GM04503 (cell line): ENCODE measurements around the gene GRK4.

Experiments used
- DNase-seq: peaks from one replicate; pipeline ENCODE4 v3.0.0-alpha.2; 2012; ENCODE audit warnings: low read depth

Gene GRK4

DNA sequence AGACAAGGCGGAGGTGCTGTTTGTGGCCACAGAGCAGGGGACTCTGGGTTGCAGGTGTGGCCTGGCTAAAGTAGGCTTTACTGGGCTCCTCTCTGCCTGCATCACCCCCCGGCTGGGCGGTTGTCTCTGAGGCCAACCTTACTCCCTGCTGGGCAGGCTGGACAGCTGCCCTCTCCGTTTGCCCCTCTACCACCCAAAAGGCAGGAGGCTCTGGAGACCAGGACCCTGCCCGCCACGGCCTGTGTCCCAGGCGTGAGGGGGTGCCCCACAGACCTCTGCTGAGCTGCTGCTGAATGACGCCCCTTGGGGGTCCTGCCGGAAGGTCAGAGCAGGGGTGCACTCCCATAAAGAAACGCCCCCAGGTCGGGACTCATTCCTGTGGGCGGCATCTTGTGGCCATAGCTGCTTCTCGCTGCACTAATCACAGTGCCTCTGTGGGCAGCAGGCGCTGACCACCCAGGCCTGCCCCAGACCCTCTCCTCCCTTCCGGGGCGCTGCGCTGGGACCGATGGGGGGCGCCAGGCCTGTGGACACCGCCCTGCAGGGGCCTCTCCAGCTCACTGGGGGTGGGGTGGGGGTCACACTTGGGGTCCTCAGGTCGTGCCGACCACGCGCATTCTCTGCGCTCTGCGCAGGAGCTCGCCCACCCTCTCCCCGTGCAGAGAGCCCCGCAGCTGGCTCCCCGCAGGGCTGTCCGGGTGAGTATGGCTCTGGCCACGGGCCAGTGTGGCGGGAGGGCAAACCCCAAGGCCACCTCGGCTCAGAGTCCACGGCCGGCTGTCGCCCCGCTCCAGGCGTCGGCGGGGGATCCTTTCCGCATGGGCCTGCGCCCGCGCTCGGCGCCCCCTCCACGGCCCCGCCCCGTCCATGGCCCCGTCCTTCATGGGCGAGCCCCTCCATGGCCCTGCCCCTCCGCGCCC is 110.0 kb downstream of the GRK4 start:
- no peak for DNase-seq

DNA sequence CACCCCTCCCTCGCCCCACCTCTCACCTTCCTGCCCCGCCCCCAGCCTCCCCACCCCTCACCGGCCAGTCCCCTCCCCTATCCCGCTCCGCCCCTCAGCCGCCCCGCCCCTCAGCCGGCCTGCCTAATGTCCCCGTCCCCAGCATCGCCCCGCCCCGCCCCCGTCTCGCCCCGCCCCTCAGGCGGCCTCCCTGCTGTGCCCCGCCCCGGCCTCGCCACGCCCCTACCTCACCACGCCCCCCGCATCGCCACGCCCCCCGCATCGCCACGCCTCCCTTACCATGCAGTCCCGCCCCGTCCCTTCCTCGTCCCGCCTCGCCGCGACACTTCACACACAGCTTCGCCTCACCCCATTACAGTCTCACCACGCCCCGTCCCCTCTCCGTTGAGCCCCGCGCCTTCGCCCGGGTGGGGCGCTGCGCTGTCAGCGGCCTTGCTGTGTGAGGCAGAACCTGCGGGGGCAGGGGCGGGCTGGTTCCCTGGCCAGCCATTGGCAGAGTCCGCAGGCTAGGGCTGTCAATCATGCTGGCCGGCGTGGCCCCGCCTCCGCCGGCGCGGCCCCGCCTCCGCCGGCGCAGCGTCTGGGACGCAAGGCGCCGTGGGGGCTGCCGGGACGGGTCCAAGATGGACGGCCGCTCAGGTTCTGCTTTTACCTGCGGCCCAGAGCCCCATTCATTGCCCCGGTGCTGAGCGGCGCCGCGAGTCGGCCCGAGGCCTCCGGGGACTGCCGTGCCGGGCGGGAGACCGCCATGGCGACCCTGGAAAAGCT is 110.9 kb downstream of the GRK4 start, which contains the start of the genes HTT and HTT-AS:
Gene HTT, plus strand, starts transcription at position 604 of the 768 bp plus-strand sequence. Its CDS starts 145 bp downstream, at position 749.
Gene HTT-AS, minus strand, starts transcription at position 461 of the 768 bp plus-strand sequence.
- DNase-seq = peak; percentile 60

DNA sequence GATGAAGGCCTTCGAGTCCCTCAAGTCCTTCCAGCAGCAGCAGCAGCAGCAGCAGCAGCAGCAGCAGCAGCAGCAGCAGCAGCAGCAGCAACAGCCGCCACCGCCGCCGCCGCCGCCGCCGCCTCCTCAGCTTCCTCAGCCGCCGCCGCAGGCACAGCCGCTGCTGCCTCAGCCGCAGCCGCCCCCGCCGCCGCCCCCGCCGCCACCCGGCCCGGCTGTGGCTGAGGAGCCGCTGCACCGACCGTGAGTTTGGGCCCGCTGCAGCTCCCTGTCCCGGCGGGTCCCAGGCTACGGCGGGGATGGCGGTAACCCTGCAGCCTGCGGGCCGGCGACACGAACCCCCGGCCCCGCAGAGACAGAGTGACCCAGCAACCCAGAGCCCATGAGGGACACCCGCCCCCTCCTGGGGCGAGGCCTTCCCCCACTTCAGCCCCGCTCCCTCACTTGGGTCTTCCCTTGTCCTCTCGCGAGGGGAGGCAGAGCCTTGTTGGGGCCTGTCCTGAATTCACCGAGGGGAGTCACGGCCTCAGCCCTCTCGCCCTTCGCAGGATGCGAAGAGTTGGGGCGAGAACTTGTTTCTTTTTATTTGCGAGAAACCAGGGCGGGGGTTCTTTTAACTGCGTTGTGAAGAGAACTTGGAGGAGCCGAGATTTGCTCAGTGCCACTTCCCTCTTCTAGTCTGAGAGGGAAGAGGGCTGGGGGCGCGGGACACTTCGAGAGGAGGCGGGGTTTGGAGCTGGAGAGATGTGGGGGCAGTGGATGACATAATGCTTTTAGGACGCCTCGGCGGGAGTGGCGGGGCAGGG is 111.7 kb downstream of the GRK4 start:
- DNase-seq = no peak

DNA sequence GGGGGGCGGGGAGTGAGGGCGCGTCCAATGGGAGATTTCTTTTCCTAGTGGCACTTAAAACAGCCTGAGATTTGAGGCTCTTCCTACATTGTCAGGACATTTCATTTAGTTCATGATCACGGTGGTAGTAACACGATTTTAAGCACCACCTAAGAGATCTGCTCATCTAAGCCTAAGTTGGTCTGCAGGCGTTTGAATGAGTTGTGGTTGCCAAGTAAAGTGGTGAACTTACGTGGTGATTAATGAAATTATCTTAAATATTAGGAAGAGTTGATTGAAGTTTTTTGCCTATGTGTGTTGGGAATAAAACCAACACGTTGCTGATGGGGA is 112.2 kb downstream of the GRK4 start:
- DNase-seq = no peak

DNA sequence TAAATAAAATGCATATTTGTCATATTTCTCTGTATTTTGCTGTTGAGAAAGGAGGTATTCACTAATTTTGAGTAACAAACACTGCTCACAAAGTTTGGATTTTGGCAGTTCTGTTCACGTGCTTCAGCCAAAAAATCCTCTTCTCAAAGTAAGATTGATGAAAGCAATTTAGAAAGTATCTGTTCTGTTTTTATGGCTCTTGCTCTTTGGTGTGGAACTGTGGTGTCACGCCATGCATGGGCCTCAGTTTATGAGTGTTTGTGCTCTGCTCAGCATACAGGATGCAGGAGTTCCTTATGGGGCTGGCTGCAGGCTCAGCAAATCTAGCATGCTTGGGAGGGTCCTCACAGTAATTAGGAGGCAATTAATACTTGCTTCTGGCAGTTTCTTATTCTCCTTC is 114.4 kb downstream of the GRK4 start:
- DNase-seq = no peak

DNA sequence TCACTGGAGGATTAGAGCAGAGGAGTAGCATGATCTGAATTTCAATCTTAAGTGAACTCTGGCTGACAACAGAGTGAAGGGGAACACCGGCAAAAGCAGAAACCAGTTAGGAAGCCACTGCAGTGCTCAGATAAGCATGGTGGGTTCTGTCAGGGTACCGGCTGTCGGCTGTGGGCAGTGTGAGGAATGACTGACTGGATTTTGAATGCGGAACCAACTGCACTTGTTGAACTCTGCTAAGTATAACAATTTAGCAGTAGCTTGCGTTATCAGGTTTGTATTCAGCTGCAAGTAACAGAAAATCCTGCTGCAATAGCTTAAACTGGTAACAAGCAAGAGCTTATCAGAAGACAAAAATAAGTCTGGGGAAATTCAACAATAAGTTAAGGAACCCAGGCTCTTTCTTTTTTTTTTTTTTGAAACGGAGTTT is 116.3 kb downstream of the GRK4 start:
- DNase-seq = no peak

DNA sequence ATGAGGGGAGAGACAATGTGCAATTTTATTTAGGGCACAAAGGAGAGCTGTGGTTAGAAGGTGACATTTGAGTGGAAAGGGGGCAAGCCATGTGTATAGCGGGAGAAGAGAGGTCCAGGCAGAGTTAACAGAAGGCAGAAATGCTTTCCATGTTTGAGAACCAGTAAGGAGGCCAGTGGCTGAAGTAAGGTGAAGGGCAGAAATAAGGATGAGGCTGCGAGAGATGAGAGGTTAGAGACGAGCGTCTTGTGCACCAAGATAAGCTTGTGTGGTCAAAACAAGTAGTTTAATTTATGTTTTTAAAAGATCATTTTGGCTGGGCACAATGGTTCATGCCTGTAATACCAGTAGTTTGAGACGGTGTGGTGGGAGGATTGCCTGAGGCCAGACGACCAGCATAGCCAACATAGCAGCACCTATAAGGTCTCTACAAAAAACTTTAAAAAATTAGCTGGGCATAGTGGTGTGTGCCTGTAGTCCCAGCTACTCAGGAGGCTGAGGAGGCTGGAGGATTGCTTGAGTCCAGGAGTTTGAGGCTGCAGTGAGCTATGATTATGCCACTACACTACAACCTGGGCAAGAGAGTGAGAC is 119.6 kb downstream of the GRK4 start:
- DNase-seq = no peak

DNA sequence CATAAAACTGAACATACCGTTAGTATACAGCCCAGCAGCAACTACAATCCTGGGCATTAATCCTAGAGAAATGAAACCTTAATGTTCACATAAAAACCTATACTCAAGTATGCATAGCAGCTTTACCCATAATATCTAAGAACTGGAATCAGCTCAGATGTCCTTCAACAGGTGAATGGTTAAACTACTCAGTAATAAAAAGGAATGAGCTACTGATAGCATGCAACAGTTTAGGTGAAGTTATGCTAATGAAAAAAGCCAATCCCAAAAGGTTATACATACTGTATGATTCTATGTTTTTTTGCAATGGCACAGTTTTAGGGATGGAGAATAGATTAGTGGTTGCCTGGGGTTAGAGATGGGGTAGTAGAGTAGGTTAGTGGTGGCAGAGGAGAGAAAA is 120.4 kb downstream of the GRK4 start:
- no peak for DNase-seq

DNA sequence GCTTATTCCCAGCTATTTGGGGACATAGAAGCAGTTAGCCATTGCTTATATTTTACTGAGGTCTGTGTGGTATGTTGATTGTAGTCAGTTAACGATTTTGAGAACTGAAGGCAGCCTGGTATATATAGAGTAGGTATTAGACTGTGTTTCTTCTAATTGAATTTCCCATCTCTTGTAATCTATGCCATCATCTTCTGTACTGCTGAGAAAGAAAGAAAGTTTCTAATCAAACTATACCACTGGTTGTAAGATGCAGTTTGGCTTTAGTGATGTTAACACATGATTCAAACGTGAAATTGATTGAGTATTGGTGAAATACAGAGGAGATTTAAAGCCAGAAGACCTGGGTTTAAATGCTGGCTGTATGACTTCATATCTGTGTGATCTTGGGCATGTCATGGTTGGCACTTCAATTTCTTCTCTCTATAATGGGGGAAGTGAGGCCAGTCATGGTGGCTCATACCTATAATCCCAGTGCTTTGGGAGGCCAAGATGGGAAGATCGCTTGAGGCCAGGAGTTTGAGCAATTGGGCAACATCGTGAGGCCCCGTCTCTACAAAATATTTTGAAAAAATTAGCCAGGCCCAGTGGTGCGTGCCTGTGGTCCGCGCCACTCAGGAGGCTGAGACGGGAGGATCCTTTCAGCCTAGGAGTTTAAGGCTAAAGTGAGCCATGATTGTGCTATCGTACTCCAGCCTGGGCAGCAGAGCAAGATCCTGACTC is 122.7 kb downstream of the GRK4 start:
- DNase-seq = no peak

DNA sequence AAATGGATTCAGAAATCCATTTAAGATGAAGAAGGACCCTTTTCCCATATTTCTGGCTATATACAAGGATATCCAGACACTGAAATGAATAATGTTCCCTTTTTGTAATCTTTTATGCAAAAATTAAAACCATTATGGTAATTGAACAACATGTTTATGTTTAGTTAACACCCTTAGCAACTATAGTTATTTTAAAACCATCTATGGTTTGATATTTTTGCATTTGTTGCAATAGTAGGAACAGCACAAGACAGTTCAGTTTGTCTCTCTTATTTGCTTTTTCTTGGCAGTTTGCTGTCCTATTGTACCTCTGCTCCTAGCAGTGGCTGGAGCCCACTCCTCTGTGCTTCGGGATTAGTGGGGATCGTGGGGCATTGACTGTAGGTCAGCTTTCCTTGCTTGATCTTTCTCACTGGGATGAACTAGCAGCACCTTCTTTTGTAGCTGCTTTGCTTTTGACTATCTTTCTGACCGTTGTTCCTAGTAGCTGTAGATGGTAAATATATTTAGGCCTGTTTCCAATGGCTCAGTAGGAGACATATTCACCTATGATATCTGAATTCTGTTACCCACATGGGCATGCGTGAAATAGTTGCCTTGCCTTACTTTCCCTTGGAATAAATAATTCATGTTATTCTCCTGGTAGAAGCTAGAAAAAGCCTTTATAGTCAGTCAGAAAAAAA is 123.9 kb downstream of the GRK4 start:
- DNase-seq = no peak
